ENCODE data around the gene HOXC10. TPM values are rescaled to one million over a fixed set of nuclear protein-coding genes. Genes with fewer than 3 reads are reported as not detected.

Gene HOXC10
- polyA plus RNA-seq, 3 donors: not detected

- TF ChIP-seq CTCF (IDR thresholded peaks at IDR 0.05): no peak
- 11% methylated on average over 19 of the region's 24 CpGs for WGBS (ENCODE audit: insufficient coverage)
- Mint-ChIP-seq H3K4me1 (peaks cover 37% of the 10 kb centered on the region), H3K27me3 (ENCODE audit: low read depth in 3 of 3) (peaks cover 99 to 100% (median 100%) of the 10 kb centered on the region in 3 donors), H3K9me3 (peaks cover 10 to 75% (median 44%) of the 10 kb centered on the region in 7 donors), H3K36me3 (peaks cover 11 to 31% of the 10 kb centered on the region in 2 donors), H3K4me3 (peak overlapping the region in 1 of 2 donors; percentile 85), H3K27ac (no peak overlapping the region)
- Histone ChIP-seq H3K4me2 (replicated peaks; ENCODE audit: extremely low read depth, low read length, poor library complexity, severe bottlenecking) (no peak overlapping the region), H4K20me1 (ENCODE audit: insufficient read depth, low read length) (no peaks in the 10 kb centered on the region), H3K36me3 (replicated peaks in 1 of 2; ENCODE audit: control insufficient read depth in 1 of 2, insufficient read depth in 2 of 2, low read length in 2 of 2) (no peaks in the 10 kb centered on the region), H3K9ac (ENCODE audit: insufficient read depth, low read length, poor library complexity, severe bottlenecking) (no peak overlapping the region), H3K9me3 (replicated peaks in 1 of 2; ENCODE audit: control insufficient read depth in 1 of 2, insufficient read depth in 1 of 2, low read length in 2 of 2) (peaks cover 11 to 88% of the 10 kb centered on the region in 2 donors), H3K4me3 (replicated peaks in 1 of 3; ENCODE audit: low read depth in 2 of 3, low read length in 3 of 3) (no peak overlapping the region), H2AFZ (ENCODE audit: insufficient read depth, low read depth, low read length, poor library complexity, severe bottlenecking) (no peak overlapping the region), H3K79me2 (ENCODE audit: insufficient read depth, low read length) (no peaks in the 10 kb centered on the region), H3K27me3 (ENCODE audit: control insufficient read depth in 2 of 2, insufficient read depth in 2 of 2, low read length in 2 of 2) (peaks cover 100% of the 10 kb centered on the region in 2 donors), H3K27ac (ENCODE audit: low read depth in 1 of 2, low read length in 2 of 2) (no peak overlapping the region), H3K4me1 (ENCODE audit: control insufficient read depth in 1 of 2, insufficient read depth in 2 of 2, low read length in 2 of 2) (peaks cover 0 to 2% of the 10 kb centered on the region in 2 donors)
- DNase-seq: no peak
- intact Hi-C loops (cut with micrococcal nuclease): no loop called here
Measured at GRCh38 chr12:53968214-53969127, 16.5 kb upstream of the HOXC10 start.

GRCh38 chr12:53969588-53970259 lies 15.2 kb upstream of the HOXC10 start:
- H3K9me3 Mint-ChIP-seq: peaks cover 10 to 71% (median 44%) of the 10 kb centered on the region in 7 donors
- Histone ChIP-seq H3K79me2 (ENCODE audit: insufficient read depth, low read length) (no peaks in the 10 kb centered on the region), H3K9me3 (replicated peaks in 1 of 2; ENCODE audit: control insufficient read depth in 1 of 2, insufficient read depth in 1 of 2, low read length in 2 of 2) (peaks cover 16 to 84% of the 10 kb centered on the region in 2 donors), H3K4me3 (replicated peaks in 1 of 3; ENCODE audit: low read depth in 2 of 3, low read length in 3 of 3) (no peak overlapping the region), H3K4me2 (replicated peaks; ENCODE audit: extremely low read depth, low read length, poor library complexity, severe bottlenecking) (no peak overlapping the region), H4K20me1 (ENCODE audit: insufficient read depth, low read length) (no peaks in the 10 kb centered on the region), H3K4me1 (ENCODE audit: control insufficient read depth in 1 of 2, insufficient read depth in 2 of 2, low read length in 2 of 2) (peaks cover 6 to 15% of the 10 kb centered on the region in 2 donors), H3K36me3 (replicated peaks in 1 of 2; ENCODE audit: control insufficient read depth in 1 of 2, insufficient read depth in 2 of 2, low read length in 2 of 2) (no peaks in the 10 kb centered on the region), H3K27ac (ENCODE audit: low read depth in 1 of 2, low read length in 2 of 2) (no peak overlapping the region), H3K9ac (ENCODE audit: insufficient read depth, low read length, poor library complexity, severe bottlenecking) (no peak overlapping the region), H3K27me3 (ENCODE audit: control insufficient read depth in 2 of 2, insufficient read depth in 2 of 2, low read length in 2 of 2) (peaks cover 100% of the 10 kb centered on the region in 2 donors), H2AFZ (ENCODE audit: insufficient read depth, low read depth, low read length, poor library complexity, severe bottlenecking) (no peak overlapping the region)
- 7% methylated on average over 4 of the region's 12 CpGs for WGBS (ENCODE audit: insufficient coverage)
- H3K4me1 Mint-ChIP-seq: peaks cover 36% of the 10 kb centered on the region
- no peak overlapping the region for H3K27ac Mint-ChIP-seq
- peak overlapping the region in 1 of 2 donors; percentile 67 for H3K4me3 Mint-ChIP-seq
- DNase-seq: no peak
- TF ChIP-seq CTCF (IDR thresholded peaks at IDR 0.05): no peak
- intact Hi-C loops (cut with micrococcal nuclease): loop anchor here in 1 of 2 donors (10.0 kb wide), 1 partner anchor 65 kb away; the partner anchor contains the start of gene HOXC5
- H3K36me3 Mint-ChIP-seq: peaks cover 11 to 31% of the 10 kb centered on the region in 2 donors
- peaks cover 97 to 100% (median 99%) of the 10 kb centered on the region in 3 donors for H3K27me3 Mint-ChIP-seq (ENCODE audit: low read depth in 3 of 3)

All from CD14-positive monocyte (primary cell).